Astrocyte (in vitro differentiated cells and primary cell): ENCODE data around the gene MXD3. TPM values are rescaled to one million over a fixed set of nuclear protein-coding genes. Genes with fewer than 3 reads are reported as not detected.

ENCODE experiments used
- DNase-seq: peaks from one replicate; pipeline ENCODE4 v3.0.0-alpha.2; 2010; ENCODE audit warnings: low read depth
- FAIRE-seq: peaks from 2 replicates; lab custom pipeline; 2011; peaks lifted over from hg19 to GRCh38; lab: Jason Lieb, UNC
- H2AFZ ChIP-seq: 2 replicates; pipeline ENCODE4 v1.6.0; 2012; ENCODE audit warnings: low read depth, low read length, inconsistent platforms
- H3K27ac ChIP-seq: 2 replicates; pipeline ENCODE4 v1.5.1; 2011; ENCODE audit warnings: low read depth, low read length, inconsistent platforms
- H3K27me3 ChIP-seq: 2 replicates; pipeline ENCODE4 v1.6.0; 2011; ENCODE audit warnings: low read length, inconsistent platforms; ENCODE audit not compliant: insufficient read depth
- H3K36me3 ChIP-seq: 2 replicates; pipeline ENCODE4 v1.5.1; 2011; ENCODE audit warnings: low read length, inconsistent platforms; ENCODE audit not compliant: insufficient read depth
- H3K4me1 ChIP-seq: 2 replicates; pipeline ENCODE4 v1.5.1; 2011; ENCODE audit warnings: low read length, inconsistent platforms; ENCODE audit not compliant: insufficient read depth
- H3K4me2 ChIP-seq: 2 replicates; pipeline ENCODE4 v1.6.0; 2012; ENCODE audit warnings: low read length, inconsistent platforms
- H3K4me3 ChIP-seq: 2 replicates; pipeline ENCODE4 v1.5.1; 2011; ENCODE audit warnings: low read depth, mild to moderate bottlenecking, low read length, inconsistent platforms; ENCODE audit not compliant: insufficient read depth
- H3K79me2 ChIP-seq: 2 replicates; pipeline ENCODE4 v1.6.0; 2012; ENCODE audit warnings: mild to moderate bottlenecking, low read length, inconsistent platforms; ENCODE audit not compliant: insufficient read depth
- H3K9ac ChIP-seq: 2 replicates; pipeline ENCODE4 v1.6.0; 2012; ENCODE audit warnings: mild to moderate bottlenecking, low read length, inconsistent platforms
- H3K9me3 ChIP-seq: 2 replicates; pipeline ENCODE4 v1.5.1; 2012; ENCODE audit warnings: low read depth, mild to moderate bottlenecking, low read length, inconsistent platforms; ENCODE audit not compliant: insufficient read depth
- H4K20me1 ChIP-seq: 2 replicates; pipeline ENCODE4 v1.6.0; 2012; ENCODE audit warnings: low read length, inconsistent platforms; ENCODE audit not compliant: insufficient read depth
- H3K27ac Mint-ChIP-seq: one replicate; pipeline ENCODE4 v1.8.0; 2021; ENCODE audit warnings: mild to moderate bottlenecking, mixed read lengths; ENCODE audit not compliant: unreplicated experiment
- H3K27me3 Mint-ChIP-seq: one replicate; pipeline ENCODE4 v1.8.0; 2021; ENCODE audit warnings: low read depth, mixed read lengths; ENCODE audit not compliant: unreplicated experiment
- H3K36me3 Mint-ChIP-seq: one replicate; pipeline ENCODE4 v1.8.0; 2021; ENCODE audit warnings: low read depth, mixed read lengths; ENCODE audit not compliant: unreplicated experiment
- H3K4me1 Mint-ChIP-seq: one replicate; pipeline ENCODE4 v1.8.0; 2021; ENCODE audit warnings: low read depth, mixed read lengths; ENCODE audit not compliant: unreplicated experiment
- H3K4me3 Mint-ChIP-seq: one replicate; pipeline ENCODE4 v1.8.0; 2021; ENCODE audit warnings: mild to moderate bottlenecking, moderate library complexity, mixed read lengths; ENCODE audit not compliant: unreplicated experiment
- H3K9me3 Mint-ChIP-seq: one replicate; pipeline ENCODE4 v1.8.0; 2021; ENCODE audit warnings: mild to moderate bottlenecking, mixed read lengths; ENCODE audit not compliant: unreplicated experiment
- CTCF ChIP-seq: IDR thresholded peaks from 2 replicates; pipeline ENCODE4 v1.5.1; 2011; ENCODE audit warnings: low read depth, mild to moderate bottlenecking, inconsistent platforms, low read length, moderate library complexity; ENCODE audit not compliant: insufficient read depth
- EZH2 ChIP-seq: IDR thresholded peaks from 2 replicates; pipeline ENCODE4 v1.6.1; 2012; ENCODE audit warnings: mild to moderate bottlenecking, low read length, inconsistent platforms; ENCODE audit not compliant: insufficient read depth
- total RNA-seq: library from RNA; stranded (reverse); gene quantifications from 2 replicates; pipeline ENCODE4 v1.2.1, GENCODE V29; 2021

The MXD3 gene
- total RNA-seq, 1 donor from 2014 or later, result 2.8 TPM

- H3K4me1 ChIP-seq, result peaks cover 7% of the 10 kb centered on the region
- H3K4me1 Mint-ChIP-seq, result peaks cover 9% of the 10 kb centered on the region
- H3K36me3 ChIP-seq, result peaks cover 29% of the 10 kb centered on the region
Measured at GRCh38 chr5:177269976-177270375, 41.7 kb downstream of the MXD3 start.

GRCh38 chr5:177269232-177269895 lies 42.3 kb downstream of the MXD3 start:
- TF ChIP-seq EZH2 (no peak), CTCF (no peak)
- Mint-ChIP-seq H3K4me1 (peaks cover 9% of the 10 kb centered on the region), H3K27me3 (no peaks in the 10 kb centered on the region), H3K9me3 (no peaks in the 10 kb centered on the region), H3K27ac (no peak overlapping the region), H3K4me3 (no peak overlapping the region), H3K36me3 (peaks cover 18% of the 10 kb centered on the region)
- Histone ChIP-seq H3K27ac (no peak overlapping the region), H3K36me3 (peaks cover 29% of the 10 kb centered on the region), H3K4me2 (no peak overlapping the region), H4K20me1 (peaks cover 15% of the 10 kb centered on the region), H3K79me2 (peaks cover 3% of the 10 kb centered on the region), H2AFZ (no peak overlapping the region), H3K4me1 (peaks cover 7% of the 10 kb centered on the region), H3K9ac (no peak overlapping the region), H3K27me3 (no peaks in the 10 kb centered on the region), H3K9me3 (no peaks in the 10 kb centered on the region), H3K4me3 (no peak overlapping the region)
- FAIRE-seq (no peak), DNase-seq (no peak)

More at GRCh38 chr5:177269976-177270375, 41.7 kb downstream of the MXD3 start:
- Mint-ChIP-seq H3K27ac (no peak overlapping the region), H3K36me3 (peaks cover 17% of the 10 kb centered on the region), H3K27me3 (no peaks in the 10 kb centered on the region), H3K9me3 (no peaks in the 10 kb centered on the region), H3K4me3 (no peak overlapping the region)
- Histone ChIP-seq H3K27ac (no peak overlapping the region), H3K4me2 (no peak overlapping the region), H3K27me3 (no peaks in the 10 kb centered on the region), H3K79me2 (peaks cover 3% of the 10 kb centered on the region), H4K20me1 (peaks cover 15% of the 10 kb centered on the region), H3K4me3 (no peak overlapping the region), H3K9me3 (no peaks in the 10 kb centered on the region), H3K9ac (no peak overlapping the region), H2AFZ (no peak overlapping the region)
- FAIRE-seq (no peak), DNase-seq (no peak)
- TF ChIP-seq CTCF (no peak), EZH2 (no peak)

GRCh38 chr5:177265395-177265794 lies 46.3 kb downstream of the MXD3 start:
- Histone ChIP-seq H3K79me2 (peaks cover 3% of the 10 kb centered on the region), H4K20me1 (no peaks in the 10 kb centered on the region), H3K9ac (no peak overlapping the region), H3K27me3 (no peaks in the 10 kb centered on the region), H3K27ac (no peak overlapping the region), H3K36me3 (peaks cover 32% of the 10 kb centered on the region), H2AFZ (no peak overlapping the region), H3K4me2 (no peak overlapping the region), H3K4me3 (no peak overlapping the region), H3K4me1 (no peaks in the 10 kb centered on the region), H3K9me3 (no peaks in the 10 kb centered on the region)
- FAIRE-seq, result no peak
- TF ChIP-seq EZH2, result no peak
- TF ChIP-seq CTCF, result no peak
- peaks cover 20% of the 10 kb centered on the region for H3K36me3 Mint-ChIP-seq
- no peak overlapping the region for H3K4me3 Mint-ChIP-seq
- no peaks in the 10 kb centered on the region for H3K27me3 Mint-ChIP-seq
- H3K27ac Mint-ChIP-seq, result no peak overlapping the region
- peaks cover 3% of the 10 kb centered on the region for H3K4me1 Mint-ChIP-seq
- H3K9me3 Mint-ChIP-seq, result no peaks in the 10 kb centered on the region
- no peak for DNase-seq
